NCI-H446 (cell line): ENCODE data around the gene TJP3.

ENCODE experiments used
- DNase-seq, 2 experiments: peaks; one replicate each; lab custom pipeline; 2025; lab: John Stamatoyannopoulos, UW

TJP3 gene

DNA sequence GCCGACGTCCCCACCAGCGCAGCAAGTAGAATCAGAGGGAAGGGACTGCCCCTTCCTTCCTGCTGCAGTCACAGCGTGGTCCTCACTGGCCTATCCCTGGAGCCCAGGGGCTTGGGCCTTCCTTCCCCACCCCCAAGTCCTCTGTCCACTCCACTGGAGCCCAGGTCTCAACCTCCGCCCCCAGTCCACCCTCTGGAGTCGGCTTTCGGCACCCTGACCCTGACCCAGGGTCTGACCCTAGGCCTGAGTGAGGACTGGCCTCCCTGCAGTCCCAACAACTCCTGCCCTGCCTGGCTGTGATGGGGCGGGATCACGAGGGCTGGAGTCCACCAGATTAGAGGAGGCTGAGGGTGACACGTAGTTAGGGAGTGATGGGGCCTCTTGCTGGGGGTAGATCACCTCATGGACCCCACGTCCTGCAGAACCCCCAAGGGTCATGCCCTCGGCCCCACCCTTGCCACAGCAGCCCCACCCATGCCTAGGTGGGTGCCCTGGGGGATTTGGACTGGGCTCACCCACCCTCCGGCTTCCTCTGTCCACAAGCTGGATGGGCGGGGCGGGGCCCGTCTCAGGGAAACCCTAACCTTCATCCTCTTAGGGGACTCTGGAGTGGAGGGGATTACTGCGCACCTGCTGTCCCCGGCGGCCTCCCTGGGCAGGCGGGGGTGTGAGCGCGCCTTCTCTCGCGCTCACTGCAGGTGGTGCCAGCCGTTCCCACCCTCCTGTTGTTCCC, 60.0 kb downstream of the TJP3 start:
- no peak for DNase-seq

DNA sequence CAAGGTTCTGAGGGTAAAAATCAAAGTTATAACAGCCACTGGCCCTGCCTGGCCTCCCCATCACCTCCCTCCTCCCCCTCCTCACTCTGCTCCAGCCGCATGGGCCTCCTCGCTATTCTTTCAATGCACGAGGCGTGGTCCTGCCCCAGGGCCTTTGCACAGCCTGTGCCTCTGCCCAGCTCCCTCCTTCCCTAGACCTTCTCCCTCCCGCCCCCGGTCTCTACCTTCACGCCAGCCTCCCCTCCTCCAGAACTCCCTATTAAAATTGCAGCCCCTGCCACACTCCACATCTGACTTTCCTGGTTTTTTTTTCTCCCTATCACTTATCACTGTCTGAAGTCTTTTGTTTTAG, 60.5 kb downstream of the TJP3 start:
- no peak for DNase-seq

DNA sequence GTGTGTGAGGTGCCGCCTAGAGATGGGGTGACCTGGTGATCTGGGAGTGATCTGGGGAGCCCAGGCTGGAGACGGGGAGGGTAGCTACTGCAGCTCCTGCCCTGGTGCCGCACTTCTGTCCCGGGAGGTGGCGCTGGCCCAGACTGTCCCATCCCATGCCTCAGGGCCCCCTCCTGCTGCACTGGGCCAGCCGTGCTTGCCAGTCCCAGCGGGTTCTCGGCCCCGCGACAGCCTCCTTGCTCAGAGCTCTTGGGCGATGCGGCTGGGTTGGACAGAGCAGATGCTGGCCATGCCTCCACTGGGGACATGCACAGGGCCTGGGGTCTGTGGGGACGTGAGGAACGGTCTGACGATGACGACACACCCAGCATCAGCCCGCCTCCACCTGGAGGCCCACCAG, 61.3 kb downstream of the TJP3 start:
- no peak for DNase-seq

DNA sequence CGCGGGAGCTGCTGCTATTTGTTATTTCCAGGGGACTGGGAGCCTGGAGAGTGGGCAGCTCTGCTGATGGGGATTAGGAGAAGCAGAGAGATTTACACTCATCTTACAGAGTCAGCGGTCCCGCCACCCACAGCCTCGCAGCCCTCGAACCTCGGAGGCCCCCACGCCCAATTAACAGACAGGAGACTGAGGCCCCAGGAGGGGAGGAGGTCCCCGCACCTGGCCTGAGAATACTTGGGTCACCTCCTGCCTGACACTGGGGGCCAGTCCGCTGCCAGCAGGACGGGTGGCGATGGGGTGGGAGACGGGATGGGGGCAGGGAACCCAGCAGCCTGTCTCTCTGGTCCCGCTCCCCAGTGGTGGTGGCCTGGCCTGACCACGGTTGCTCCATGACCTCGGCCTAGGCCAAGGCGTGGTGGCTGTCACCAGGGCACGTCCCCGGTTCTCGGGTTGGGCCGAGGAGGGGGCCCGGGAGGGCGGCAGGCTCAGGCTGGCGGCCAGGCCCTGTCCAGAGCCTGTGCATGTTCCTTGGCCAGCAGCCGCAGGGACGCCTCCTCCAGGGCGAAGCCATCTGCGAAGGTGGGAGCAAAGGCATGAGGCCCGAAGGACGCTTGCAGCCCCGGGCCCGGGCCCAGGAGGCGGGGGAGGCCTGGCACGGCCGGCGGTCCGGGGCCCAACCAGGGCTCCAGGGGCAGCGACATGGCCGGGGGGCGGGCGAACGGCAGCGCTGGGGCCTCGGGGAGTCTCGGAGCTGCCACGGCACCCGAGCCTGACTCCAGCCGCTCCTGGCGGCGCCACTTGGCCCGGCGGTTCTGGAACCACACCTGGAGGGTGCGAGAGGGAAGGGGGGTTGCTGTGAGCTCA, 62.2 kb downstream of the TJP3 start:
- no peak for DNase-seq

DNA sequence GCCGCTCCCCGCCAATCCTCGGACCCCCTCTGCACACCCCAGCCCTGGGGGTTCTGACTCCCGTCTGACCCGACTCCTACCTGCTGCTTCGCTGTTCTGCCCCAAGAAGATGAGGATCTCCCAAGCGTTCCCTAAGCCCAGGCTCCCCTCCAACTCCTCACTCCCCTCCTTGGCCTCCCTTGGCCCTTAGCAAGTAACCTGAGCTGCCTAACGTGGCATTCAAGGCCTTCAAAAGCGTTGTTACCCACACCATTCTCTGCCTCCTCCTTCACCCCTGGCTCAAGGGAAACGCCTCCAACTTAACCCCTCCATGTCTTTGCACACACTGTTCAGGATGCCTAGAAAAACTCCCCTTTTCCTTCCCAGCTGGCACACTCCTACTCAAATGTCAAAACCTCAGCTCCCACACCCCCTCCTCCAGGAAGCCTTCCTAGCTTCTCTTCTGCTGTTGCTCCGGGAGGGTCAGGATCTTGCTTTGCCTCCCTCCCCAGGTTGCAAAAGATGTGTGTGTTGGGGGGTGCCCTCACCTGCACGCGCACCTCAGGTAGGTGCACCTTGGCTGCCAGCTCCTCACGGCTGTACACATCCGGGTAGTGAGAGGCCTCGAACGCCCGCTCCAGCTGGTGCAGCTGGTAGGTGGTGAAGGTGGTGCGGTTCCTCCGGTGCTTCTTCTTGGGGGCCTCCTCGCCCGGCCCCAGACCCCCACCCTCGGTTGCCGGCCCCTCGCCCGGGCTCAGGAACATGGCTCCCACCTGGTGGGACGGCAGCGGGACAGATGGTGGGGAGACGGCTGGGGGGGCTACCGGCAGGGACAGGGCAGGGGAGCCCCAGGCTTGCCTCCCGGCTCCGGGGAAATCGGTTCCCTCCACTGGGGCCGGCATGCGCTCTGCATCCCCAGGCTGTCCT, 63.1 kb downstream of the TJP3 start:
- no peak for DNase-seq

DNA sequence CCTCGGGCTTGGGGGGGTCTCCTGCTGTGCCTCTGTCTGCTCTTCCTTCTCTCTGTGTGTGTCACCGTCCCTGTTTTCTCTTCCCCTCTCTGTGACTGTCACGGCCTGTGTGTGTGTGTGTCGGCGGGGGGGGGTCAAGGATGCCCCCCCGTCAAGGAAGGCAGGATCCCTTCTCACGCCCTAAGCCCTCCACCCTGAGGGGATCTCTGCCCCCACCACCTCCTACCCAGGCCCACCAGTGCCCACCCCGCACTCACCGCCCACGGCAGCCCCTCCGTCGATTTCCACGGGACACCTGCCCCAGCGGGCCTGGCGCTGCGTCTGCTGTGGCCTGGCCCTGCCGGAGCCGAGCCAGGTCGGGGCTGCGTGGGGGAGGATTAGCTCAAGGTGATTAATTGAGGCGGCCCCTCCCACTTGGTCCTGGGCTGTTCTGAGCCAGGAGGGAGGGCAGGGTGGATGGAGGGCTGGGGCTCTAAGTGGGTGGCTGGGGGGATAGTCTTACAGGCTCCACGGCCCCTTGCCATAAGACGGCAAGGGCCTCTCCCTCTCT, 63.8 kb downstream of the TJP3 start, which contains the start of gene RAX2:
Gene RAX2, minus strand, starts transcription at position 323 of the 550 bp plus-strand sequence. CDS start 486 bp downstream, outside the sequence.
- no peak for DNase-seq

DNA sequence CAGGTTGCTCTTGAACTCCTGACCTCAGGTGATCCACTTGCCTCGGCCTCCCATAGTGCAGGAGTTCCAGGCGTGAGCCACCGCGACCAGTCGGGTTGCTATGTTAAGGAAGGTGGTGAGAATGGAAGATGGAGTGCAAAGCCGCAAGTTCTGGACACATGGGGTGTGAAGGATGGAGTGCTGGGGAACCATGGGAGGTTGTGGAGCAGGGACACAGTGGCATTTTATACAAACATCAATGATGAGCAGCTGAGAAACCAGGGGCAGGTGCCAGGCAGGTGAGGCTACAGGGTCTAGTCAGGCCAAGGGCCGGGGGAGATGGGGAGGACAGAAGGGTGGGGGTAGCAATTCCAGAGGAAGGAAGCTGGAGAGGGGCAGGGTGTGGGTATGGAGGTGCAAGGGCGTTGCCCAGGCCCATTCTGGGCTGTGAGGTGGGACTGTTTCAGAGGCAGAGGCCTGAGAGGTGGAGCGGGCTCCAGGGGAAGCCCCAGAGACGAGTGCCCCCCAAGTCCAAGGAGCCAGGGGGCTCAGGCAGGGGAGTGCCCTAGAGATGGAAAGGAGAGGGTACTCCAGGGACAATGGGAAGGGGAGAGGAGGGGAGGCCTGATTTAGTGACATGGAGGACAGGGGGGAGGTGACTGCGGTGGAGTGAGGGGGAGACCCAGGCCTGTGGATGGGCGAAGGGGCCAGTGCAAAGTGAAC, 65.8 kb downstream of the TJP3 start:
- no peak for DNase-seq

DNA sequence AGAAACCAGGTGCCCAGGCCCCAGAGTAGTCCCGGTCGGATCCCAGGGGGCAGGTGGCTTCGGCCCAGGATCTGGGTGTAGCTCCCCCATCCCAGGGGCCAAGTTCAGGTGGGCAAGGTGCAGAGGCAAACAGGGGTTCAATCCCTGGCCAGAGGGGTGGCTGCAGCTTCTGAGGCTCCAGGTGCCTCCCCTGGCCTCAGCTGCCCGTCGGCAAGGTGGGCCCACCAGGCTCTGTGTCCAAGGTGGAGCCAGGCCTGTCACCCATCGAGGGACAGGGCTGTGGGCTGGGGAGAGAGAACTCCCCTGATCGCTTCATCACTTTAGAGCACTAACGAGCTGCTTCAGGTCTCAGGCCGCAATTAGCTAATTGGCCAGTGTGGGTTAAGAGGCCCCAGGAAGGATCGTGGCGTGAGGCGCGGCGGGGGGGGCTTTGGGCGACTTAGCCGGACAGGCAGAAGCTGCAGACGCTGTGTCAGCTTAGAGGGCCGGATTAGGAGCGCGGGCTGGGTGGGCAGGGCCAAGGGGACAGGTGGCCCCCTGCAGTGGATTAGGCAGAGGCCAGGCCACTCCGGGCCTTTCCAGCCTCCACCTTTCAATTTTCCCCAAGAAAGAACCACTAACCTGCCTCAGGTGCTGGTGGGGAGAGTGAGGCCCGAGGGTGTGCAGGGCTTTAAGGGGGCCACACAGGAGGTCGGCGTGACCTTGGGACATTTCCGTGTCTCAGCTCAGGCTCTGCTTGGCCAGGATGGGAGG, 66.6 kb downstream of the TJP3 start:
- DNase-seq, result no peak

DNA sequence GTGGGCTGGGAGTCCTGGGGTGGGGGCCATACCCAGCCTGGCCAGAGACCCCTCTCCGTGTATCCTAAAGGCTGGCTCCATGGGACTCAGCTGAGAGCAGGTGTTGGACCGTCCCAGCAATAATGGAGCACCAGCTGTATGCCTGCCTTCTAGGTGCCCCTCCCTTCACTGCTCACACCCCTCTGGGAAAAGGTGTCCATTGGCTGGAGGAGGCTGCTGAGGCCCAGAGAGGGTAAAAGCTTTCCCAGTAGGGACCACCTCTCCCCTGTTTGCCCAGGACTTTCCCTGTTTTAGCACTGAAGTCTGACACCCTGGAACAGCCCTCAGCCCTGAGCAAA, 67.2 kb downstream of the TJP3 start:
- no peak for DNase-seq

DNA sequence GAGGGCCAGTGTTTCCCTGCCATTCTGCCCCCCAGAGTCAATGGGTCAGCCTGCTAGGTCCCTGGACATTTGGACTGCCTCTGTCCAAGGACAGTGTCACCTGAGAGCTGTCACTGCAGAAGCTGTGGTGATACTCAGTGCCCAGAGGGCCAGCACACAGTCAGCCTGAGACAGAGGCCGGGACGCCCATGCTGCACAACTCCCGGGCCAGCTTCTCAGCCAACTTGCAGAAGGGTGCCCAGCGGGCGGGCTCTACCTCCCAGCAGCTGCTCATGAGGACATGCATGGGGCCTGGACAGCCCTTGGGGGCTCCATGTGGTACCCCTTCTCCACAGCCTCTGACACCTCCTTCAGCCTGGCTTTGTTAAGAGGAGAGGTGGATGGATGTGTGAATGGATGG, 67.6 kb downstream of the TJP3 start:
- DNase-seq, result no peak

DNA sequence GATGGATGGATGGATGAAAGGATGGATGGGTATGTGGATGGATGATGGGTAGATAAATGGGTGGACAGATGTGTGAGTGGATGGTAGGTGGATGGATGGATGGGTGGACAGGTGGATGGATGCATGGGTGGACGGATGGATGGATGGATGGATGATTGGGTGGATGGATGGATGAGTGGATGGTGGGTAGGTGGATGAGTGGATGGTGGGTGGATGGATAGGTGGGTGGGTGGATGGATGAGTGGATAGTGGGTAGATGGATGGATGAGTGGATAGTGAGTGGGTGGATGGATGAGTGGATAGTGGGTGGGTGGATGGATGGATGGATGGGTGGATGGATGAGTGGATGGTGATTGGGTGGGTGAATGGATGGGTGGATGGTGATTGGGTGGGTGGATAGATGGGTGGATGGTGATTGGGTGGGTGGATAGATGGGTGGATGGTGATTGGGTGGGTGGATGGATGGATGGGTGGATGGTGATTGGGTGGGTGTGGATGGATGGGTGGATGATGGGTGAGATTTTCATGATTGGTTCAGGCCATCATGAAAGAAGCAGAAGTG, 68.4 kb downstream of the TJP3 start:
- no peak for DNase-seq

DNA sequence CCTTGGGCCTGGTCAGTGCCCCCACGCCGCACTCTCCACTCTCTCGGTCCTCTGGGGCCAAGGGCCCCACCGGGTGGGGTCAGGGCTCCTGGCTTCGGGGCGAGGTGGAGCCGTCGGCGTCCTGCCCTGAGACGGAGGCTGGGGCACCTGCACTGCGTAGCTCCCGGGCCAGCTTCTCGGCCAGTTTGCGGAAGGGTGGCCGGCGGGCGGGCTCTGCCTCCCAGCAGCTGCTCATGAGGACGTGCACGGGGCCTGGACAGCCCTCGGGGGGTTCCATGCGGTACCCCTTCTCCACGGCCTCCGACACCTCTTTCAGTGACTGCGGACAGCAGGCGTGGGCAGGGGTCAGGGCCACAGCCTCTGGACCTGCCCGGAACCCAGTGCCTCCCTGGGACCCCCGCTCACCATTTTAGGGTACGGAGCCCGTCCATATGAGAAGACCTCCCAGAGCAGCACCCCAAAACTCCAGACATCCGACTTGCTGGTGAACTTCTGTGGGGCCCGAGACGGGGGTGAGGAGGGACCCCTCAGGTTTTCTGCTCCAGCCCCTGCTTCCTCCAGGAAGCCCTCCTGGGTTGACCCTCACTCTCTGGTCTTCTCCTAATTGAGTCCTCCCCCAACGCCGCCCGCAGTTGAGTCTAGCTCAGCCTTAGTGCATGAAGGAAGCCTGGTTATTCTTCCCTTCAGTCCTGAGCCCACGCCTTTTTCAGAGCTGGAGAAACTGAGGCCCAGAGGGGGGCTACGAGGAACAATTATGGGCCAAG, 70.1 kb downstream of the TJP3 start:
- no peak for DNase-seq

DNA sequence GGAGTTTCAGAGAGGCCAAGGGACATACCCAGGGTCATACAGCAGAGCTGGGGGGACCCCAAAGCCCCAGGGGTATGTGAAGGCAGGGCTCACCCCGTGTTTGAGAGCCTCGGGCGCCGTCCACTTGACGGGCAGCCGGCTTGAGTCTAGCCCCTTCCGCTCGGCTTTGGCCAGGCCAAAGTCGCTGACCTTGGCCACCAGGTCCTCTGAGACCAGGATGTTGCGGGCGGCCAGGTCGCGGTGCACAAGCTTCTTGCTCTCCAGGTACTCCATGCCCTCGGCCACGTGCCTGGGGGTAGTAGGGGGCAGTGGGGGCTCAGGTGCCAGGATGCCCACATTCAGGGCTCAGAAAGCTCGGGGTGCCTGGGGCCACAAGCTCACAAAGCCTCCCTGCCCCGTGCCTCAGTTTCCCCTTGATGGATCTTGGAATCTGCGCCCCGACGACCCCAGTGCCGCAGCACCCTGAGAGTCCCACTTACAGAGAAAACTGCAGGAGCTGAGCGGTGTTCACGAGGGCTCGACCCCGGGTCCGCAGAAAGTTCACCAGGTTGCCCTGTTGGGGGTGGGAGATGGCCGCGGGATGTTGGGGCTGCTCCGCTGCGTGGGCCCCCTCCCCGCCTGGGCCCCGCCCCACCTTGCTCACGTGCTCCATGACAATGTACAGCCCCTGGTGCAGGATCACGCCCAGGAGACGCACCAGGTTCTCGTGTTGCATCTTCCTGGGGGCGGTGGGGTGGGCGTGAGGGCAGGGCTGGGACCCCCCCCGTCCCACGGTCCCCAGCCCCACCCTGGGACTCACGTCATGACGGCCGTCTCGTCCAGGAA, 70.9 kb downstream of the TJP3 start:
- DNase-seq, result no peak

DNA sequence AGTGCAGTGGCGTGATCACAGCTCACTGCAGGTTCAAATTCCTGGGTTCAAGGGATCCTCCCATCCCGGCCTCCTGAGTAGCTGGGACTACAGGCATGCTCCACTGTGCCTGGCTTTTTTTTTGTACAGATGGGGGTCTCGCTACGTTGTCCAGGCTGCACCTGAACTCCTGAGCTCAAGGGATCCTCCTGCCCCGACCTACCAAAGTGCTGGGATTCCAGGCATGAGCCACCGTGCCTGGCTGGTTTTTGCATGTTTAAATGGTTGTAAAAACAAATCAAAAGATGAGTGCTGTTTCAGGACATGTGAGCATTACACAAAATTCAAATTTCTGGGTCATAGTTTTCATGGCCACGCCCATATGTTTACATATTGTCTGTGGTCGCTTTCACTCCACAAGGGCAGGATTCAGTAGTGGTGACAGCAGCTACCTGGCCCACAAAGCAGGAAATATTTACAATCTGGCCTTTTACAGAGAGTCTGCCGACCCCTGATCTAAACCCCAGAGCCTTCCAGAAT, 72.7 kb downstream of the TJP3 start:
- DNase-seq, result no peak

DNA sequence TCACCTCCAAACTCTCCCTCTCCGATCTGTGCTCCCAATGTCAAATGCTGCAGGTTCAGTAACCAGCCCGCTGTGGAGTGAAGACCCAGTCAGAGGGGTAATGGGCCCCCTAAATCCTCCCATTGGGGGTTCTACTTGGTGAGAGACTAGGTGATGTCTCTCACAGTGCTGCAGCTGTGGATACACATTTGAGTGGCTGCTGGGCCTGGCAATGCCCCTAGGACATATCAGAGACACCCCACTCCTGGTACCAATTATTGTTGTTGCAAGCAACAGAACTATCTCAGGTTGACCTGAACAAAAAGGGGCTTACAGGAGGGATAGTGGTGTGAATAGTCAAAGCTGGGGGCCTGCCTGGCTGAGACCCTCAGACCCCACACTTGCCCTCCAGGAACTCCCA, 73.4 kb downstream of the TJP3 start:
- DNase-seq, result no peak

DNA sequence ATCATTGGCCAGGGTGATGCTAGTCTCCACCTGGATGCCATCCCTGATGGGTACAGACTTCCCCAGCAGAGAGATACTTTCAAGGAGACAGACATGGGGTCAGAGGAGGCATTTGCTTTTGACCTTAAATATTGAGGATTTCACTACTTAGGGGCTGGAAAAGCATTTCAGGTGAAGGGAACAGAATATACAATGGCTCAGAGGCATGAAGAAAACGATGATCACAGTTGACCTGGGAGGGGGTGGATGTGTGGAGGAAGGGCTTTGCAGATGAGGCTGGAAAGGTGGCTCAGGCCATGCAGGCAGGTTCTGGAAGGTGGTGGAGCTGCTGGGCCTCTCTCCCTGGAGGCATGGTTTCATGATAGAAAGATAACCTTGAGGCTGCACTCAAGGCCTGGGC, 74.1 kb downstream of the TJP3 start:
- no peak for DNase-seq

DNA sequence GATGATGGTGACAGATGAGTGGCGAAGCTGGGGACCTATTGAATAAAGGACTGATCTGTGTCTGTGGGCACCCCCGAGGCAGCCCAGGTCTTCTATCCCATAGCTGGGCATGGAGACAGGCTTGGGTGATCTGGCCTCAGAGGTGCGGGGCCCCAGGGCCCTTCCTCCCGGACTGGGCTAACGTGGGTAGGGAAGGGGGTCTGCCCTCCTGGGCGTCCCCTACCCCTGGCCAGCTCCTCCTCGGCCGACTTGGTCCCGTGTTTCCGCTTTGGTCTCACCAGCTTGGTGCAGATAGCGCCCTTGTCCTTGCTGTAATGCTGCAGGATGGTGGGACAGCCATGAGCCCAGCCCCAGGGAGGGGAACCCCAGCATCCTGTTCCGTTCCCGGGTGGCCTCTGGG, 74.7 kb downstream of the TJP3 start:
- no peak for DNase-seq
